Measurements from ENCODE around the gene TRIM28.

The TRIM28 gene

GRCh38 chr19:58572026-58572817 lies 28.4 kb downstream of the TRIM28 start:
- TF ChIP-seq ARNTL (CRISPR knock-in tag; IDR thresholded peaks at IDR 0.05; ENCODE audit: borderline replicate concordance, low read depth) (no peak), BACH2 (CRISPR knock-in tag; IDR thresholded peaks at IDR 0.05; ENCODE audit: borderline replicate concordance) (no peak), OSR1 (CRISPR knock-in tag; IDR thresholded peaks at IDR 0.05) (no peak), TSHZ2 (CRISPR knock-in tag; IDR thresholded peaks at IDR 0.05) (no peak), CSDC2 (CRISPR knock-in tag; IDR thresholded peaks at IDR 0.05) (no peak), PATZ1 (CRISPR knock-in tag; IDR thresholded peaks at IDR 0.05; ENCODE audit: borderline replicate concordance) (no peak), ZFP3 (CRISPR knock-in tag; IDR thresholded peaks at IDR 0.05) (no peak), ZNF70 (CRISPR knock-in tag; IDR thresholded peaks at IDR 0.05) (no peak), CSRNP3 (CRISPR knock-in tag; IDR thresholded peaks at IDR 0.05) (no peak)
- ATAC-seq: no peak

GRCh38 chr19:58572818-58573657 lies 29.2 kb downstream of the TRIM28 start, which contains the start of gene MZF1:
Gene MZF1 (minus strand): TSS chr19:58573335. CDS start chr19:58571389, 1,946 bp downstream.
- TF ChIP-seq TSHZ2 (CRISPR knock-in tag; IDR thresholded peaks at IDR 0.05) (peak; percentile 49; the same call in 1 of the 2 replicates), PATZ1 (CRISPR knock-in tag; IDR thresholded peaks at IDR 0.05; ENCODE audit: borderline replicate concordance) (peak; percentile 45; the same call in 1 of the 2 replicates), OSR1 (CRISPR knock-in tag; IDR thresholded peaks at IDR 0.05) (no peak), PPARA (CRISPR knock-in tag; IDR thresholded peaks at IDR 0.05; ENCODE audit: borderline replicate concordance) (no peak)
- peak; percentile 77 for ATAC-seq

GRCh38 chr19:58573658-58574164 lies 29.8 kb downstream of the TRIM28 start:
- no peak for ATAC-seq
- TF ChIP-seq ZNF565 (CRISPR knock-in tag; conservative IDR thresholded peaks at IDR 0.05; ENCODE audit: low read depth): no peak
- no peak for TF ChIP-seq PPARA (CRISPR knock-in tag; IDR thresholded peaks at IDR 0.05; ENCODE audit: borderline replicate concordance)
- no peak for TF ChIP-seq GLIS3 (CRISPR knock-in tag; IDR thresholded peaks at IDR 0.05)
- TF ChIP-seq ZNF8 (CRISPR knock-in tag; IDR thresholded peaks at IDR 0.05): no peak
- no peak for TF ChIP-seq CSRNP3 (CRISPR knock-in tag; IDR thresholded peaks at IDR 0.05)
- no peak for TF ChIP-seq BACH2 (CRISPR knock-in tag; IDR thresholded peaks at IDR 0.05; ENCODE audit: borderline replicate concordance)
- no peak for TF ChIP-seq ARNTL (CRISPR knock-in tag; IDR thresholded peaks at IDR 0.05; ENCODE audit: borderline replicate concordance, low read depth)
- no peak for TF ChIP-seq CREB5 (CRISPR knock-in tag; IDR thresholded peaks at IDR 0.05; ENCODE audit: low read depth)
- no peak for TF ChIP-seq PATZ1 (CRISPR knock-in tag; IDR thresholded peaks at IDR 0.05; ENCODE audit: borderline replicate concordance)
- TF ChIP-seq ISL1 (CRISPR knock-in tag; IDR thresholded peaks at IDR 0.05): no peak
- TF ChIP-seq TCF4 (CRISPR knock-in tag; IDR thresholded peaks at IDR 0.05; ENCODE audit: borderline replicate concordance): no peak

Measured in SK-N-SH treated with all-trans-retinoic acid at 6 μM for 48 hours (cell line).